HepG2 (cell line): ENCODE results near the gene CREB3. TPM values are rescaled to one million over a fixed set of nuclear protein-coding genes. Genes with fewer than 3 reads are reported as not detected.

ENCODE experiments used
- CEBPG ChIP-seq: IDR thresholded peaks from 2 replicates; pipeline ENCODE4 v1.6.1; 2016
- GATA4 ChIP-seq: sonication (generic); IDR thresholded peaks from 2 replicates; pipeline ENCODE4 v1.6.1; 2016; ENCODE audit warnings: antibody characterized with exemption, low read depth, borderline replicate concordance
- KDM5A ChIP-seq: fragments of 200-600 bp; sonication (generic); IDR thresholded peaks from 2 replicates; pipeline ENCODE4 v1.7.0; 2018; ENCODE audit warnings: antibody characterized with exemption, mild to moderate bottlenecking, low read length, borderline replicate concordance
- KDM6A ChIP-seq: IDR thresholded peaks from 2 replicates; pipeline ENCODE4 v1.6.1; 2016; ENCODE audit warnings: low read depth
- NR2F6 ChIP-seq, 2 experiments: IDR thresholded peaks; 2 replicates each; pipeline ENCODE4 v1.6.1; 2016; ENCODE audit warnings: antibody characterized with exemption in 1 of 2, mild to moderate bottlenecking in 1 of 2
- PHB2 ChIP-seq: fragments of 450-650 bp; IDR thresholded peaks from 2 replicates; pipeline ENCODE4 v1.6.1; 2018; ENCODE audit not compliant: partially characterized antibody
- REL ChIP-seq: sonication (generic); formaldehyde crosslinking; conservative IDR thresholded peaks from 2 replicates; pipeline ENCODE4 v1.8.0; 2022; ENCODE audit warnings: mild to moderate bottlenecking, missing genetic modification reagents, moderate library complexity
- SMYD3 ChIP-seq: sonication (generic); formaldehyde crosslinking; IDR thresholded peaks from 2 replicates; pipeline ENCODE4 v1.8.1; 2023; ENCODE audit warnings: mild to moderate bottlenecking, missing genetic modification reagents
- TOE1 ChIP-seq: sonication (generic); formaldehyde crosslinking; IDR thresholded peaks from 2 replicates; pipeline ENCODE4 v1.4.0; 2020; ENCODE audit warnings: mild to moderate bottlenecking, missing genetic modification reagents
- ZFP62 ChIP-seq: sonication (generic); formaldehyde crosslinking; IDR thresholded peaks from 2 replicates; pipeline ENCODE4 v1.4.0; 2020; ENCODE audit warnings: missing genetic modification reagents
- ZKSCAN8 ChIP-seq: IDR thresholded peaks from 2 replicates; pipeline ENCODE4 v1.6.1; 2016; ENCODE audit warnings: borderline replicate concordance, missing genetic modification reagents, missing compliant biosample characterization
- ZNF12 ChIP-seq: sonication (generic); formaldehyde crosslinking; IDR thresholded peaks from 2 replicates; pipeline ENCODE4 v1.5.0; 2020; ENCODE audit warnings: missing genetic modification reagents
- ZNF567 ChIP-seq: sonication (generic); formaldehyde crosslinking; IDR thresholded peaks from 2 replicates; pipeline ENCODE4 v1.8.1; 2023; ENCODE audit warnings: mild to moderate bottlenecking, missing genetic modification reagents, borderline replicate concordance
- ZNF678 ChIP-seq: sonication (generic); formaldehyde crosslinking; IDR thresholded peaks from 2 replicates; pipeline ENCODE4 v1.4.0; 2020; ENCODE audit warnings: mild to moderate bottlenecking, missing genetic modification reagents
- ZSCAN20 ChIP-seq: sonication (generic); formaldehyde crosslinking; IDR thresholded peaks from 2 replicates; pipeline ENCODE4 v1.4.0; 2020; ENCODE audit warnings: missing genetic modification reagents, mild to moderate bottlenecking, borderline replicate concordance
- polyA plus RNA-seq, 8 experiments: library from polyadenylated mRNA; depleted of rRNA in 3 of 8; stranded (reverse) in 7 of 8; unstranded in 1 of 8; fragments of >200 nt; fragmentation: Illumina TruSeq in 4 of 8; extraction: Trizol in 4 of 8; gene quantifications; 2 replicates each; pipeline versions ENCODE4 v1.2.1 to v1.2.3, GENCODE V29; 2011 to 2016; ENCODE audit warnings: low read depth in 4 of 8, missing spikeins in 1 of 8, mixed read lengths in 1 of 8; ENCODE audit not compliant: insufficient read depth in 1 of 8
- total RNA-seq, 5 experiments: library from RNA; depleted of rRNA; stranded (reverse); fragments of >200 nt; fragmentation: Illumina TruSeq; extraction: Trizol; gene quantifications; 2 replicates each; pipeline ENCODE4 v1.2.3, GENCODE V29; 2016; ENCODE audit warnings: low read depth in 1 of 5
- TF ChIP-seq, protein P1 (sequence below): sonication (generic); formaldehyde crosslinking; IDR thresholded peaks from 2 replicates; pipeline ENCODE4 v1.5.1; 2020; ENCODE audit warnings: mild to moderate bottlenecking, missing genetic modification reagents
- TF ChIP-seq, protein P2 (sequence below): sonication (generic); formaldehyde crosslinking; IDR thresholded peaks from 2 replicates; pipeline ENCODE4 v1.4.0; 2020; ENCODE audit warnings: mild to moderate bottlenecking, missing genetic modification reagents
- TF ChIP-seq, protein P3 (sequence below): sonication (generic); formaldehyde crosslinking; IDR thresholded peaks from 2 replicates; pipeline ENCODE4 v1.5.0; 2020; ENCODE audit warnings: missing genetic modification reagents

The CREB3 gene
- total and polyA plus RNA-seq, 2 of the 13 experiments (the other 11 are each of a cell fraction or from before 2014, with no cell fraction given): 11.1 to 34.2 TPM

DNA sequence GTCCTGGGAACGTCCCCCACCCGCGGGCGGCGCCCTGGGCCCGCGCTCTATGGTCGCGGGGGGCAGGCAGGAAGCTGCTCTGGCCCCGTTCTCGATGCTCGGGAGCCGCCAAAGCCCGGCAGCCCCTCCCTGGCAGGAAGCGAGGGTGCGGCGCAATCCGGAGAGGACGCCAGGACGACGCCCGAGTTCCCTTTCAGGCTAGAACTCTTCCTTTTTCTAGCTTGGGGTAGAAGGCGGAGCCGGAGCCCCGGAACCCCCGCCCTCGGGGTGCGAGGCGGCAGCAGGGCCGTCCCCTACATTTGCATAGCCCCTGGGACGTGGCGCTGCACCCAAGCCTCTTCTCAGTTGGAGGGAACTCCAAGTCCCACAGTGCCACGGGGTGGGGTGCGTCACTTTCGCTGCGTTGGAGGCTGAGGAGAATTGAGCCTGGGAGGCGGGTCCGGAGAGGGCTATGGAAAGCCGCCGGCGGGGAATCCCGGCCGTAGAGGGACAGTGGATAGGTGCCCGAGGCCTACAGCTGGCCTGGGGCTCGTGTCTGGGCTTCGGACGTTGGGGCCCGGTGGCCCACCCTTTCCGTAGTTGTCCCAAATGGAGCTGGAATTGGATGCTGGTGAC is at the start of gene CREB3, which contains the start of gene TLN1 (continued):
- TF ChIP-seq, protein P1, sequence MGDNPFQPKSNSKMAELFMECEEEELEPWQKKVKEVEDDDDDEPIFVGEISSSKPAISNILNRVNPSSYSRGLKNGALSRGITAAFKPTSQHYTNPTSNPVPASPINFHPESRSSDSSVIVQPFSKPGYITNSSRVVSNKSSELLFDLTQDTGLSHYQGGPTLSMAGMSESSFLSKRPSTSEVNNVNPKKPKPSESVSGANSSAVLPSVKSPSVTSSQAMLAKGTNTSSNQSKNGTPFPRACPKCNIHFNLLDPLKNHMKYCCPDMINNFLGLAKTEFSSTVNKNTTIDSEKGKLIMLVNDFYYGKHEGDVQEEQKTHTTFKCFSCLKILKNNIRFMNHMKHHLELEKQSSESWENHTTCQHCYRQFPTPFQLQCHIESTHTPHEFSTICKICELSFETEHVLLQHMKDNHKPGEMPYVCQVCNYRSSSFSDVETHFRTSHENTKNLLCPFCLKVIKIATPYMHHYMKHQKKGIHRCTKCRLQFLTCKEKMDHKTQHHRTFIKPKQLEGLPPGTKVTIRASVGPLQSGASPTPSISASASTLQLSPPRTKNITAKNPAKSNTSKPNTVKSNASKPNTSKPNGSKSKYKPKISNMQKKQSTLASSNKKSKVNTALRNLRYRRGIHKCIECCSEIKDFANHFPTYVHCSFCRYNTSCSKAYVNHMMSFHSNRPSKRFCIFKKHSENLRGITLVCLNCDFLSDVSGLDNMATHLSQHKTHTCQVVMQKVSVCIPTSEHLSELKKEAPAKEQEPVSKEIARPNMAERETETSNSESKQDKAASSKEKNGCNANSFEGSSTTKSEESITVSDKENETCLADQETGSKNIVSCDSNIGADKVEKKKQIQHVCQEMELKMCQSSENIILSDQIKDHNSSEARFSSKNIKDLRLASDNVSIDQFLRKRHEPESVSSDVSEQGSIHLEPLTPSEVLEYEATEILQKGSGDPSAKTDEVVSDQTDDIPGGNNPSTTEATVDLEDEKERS (CRISPR knock-in tag): 0 out of 2 replicates have a peak, but pooled peaks have one; percentile 17
- TF ChIP-seq GATA4 (peak; percentile 12; the same call in 1 of the 2 replicates), KDM6A (CRISPR knock-in tag) (no peak), ZNF12 (CRISPR knock-in tag) (0 out of 2 replicates have a peak, but pooled peaks have one; percentile 8), ZKSCAN8 (CRISPR knock-in tag) (peak; percentile 65; the same call in 1 of the 2 replicates), CEBPG (CRISPR knock-in tag) (peak; percentile 57; the same call in 1 of the 2 replicates), PHB2 (no peak), ZFP62 (CRISPR knock-in tag) (no peak), NR2F6 (IDR thresholded peaks at IDR 0.05) (no peak), NR2F6 (CRISPR knock-in tag; IDR thresholded peaks at IDR 0.05) (peak; percentile 70), KDM5A (no peak; the same call in 1 of the 2 replicates), ZNF678 (CRISPR knock-in tag) (no peak), ZNF567 (peak; percentile 70; the same call in 1 of the 2 replicates), ZSCAN20 (CRISPR knock-in tag) (0 out of 2 replicates have a peak, but pooled peaks have one; percentile 34), REL (CRISPR knock-in tag) (no peak), SMYD3 (CRISPR knock-in tag) (0 out of 2 replicates have a peak, but pooled peaks have one; percentile 28), TOE1 (CRISPR knock-in tag) (no peak)
- TF ChIP-seq, protein P2, sequence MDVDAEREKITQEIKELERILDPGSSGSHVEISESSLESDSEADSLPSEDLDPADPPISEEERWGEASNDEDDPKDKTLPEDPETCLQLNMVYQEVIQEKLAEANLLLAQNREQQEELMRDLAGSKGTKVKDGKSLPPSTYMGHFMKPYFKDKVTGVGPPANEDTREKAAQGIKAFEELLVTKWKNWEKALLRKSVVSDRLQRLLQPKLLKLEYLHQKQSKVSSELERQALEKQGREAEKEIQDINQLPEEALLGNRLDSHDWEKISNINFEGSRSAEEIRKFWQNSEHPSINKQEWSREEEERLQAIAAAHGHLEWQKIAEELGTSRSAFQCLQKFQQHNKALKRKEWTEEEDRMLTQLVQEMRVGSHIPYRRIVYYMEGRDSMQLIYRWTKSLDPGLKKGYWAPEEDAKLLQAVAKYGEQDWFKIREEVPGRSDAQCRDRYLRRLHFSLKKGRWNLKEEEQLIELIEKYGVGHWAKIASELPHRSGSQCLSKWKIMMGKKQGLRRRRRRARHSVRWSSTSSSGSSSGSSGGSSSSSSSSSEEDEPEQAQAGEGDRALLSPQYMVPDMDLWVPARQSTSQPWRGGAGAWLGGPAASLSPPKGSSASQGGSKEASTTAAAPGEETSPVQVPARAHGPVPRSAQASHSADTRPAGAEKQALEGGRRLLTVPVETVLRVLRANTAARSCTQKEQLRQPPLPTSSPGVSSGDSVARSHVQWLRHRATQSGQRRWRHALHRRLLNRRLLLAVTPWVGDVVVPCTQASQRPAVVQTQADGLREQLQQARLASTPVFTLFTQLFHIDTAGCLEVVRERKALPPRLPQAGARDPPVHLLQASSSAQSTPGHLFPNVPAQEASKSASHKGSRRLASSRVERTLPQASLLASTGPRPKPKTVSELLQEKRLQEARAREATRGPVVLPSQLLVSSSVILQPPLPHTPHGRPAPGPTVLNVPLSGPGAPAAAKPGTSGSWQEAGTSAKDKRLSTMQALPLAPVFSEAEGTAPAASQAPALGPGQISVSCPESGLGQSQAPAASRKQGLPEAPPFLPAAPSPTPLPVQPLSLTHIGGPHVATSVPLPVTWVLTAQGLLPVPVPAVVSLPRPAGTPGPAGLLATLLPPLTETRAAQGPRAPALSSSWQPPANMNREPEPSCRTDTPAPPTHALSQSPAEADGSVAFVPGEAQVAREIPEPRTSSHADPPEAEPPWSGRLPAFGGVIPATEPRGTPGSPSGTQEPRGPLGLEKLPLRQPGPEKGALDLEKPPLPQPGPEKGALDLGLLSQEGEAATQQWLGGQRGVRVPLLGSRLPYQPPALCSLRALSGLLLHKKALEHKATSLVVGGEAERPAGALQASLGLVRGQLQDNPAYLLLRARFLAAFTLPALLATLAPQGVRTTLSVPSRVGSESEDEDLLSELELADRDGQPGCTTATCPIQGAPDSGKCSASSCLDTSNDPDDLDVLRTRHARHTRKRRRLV (CRISPR knock-in tag): peak; percentile 92
- TF ChIP-seq, protein P3, sequence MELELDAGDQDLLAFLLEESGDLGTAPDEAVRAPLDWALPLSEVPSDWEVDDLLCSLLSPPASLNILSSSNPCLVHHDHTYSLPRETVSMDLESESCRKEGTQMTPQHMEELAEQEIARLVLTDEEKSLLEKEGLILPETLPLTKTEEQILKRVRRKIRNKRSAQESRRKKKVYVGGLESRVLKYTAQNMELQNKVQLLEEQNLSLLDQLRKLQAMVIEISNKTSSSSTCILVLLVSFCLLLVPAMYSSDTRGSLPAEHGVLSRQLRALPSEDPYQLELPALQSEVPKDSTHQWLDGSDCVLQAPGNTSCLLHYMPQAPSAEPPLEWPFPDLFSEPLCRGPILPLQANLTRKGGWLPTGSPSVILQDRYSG (CRISPR knock-in tag): no peak
